ENCODE measurements around the gene LETM1. TPM values are rescaled to one million over a fixed set of nuclear protein-coding genes. Genes with fewer than 3 reads are reported as not detected.

Gene LETM1
- total RNA-seq, 2 donors from 2014 or later, result 32.1 to 34.5 TPM

DNA sequence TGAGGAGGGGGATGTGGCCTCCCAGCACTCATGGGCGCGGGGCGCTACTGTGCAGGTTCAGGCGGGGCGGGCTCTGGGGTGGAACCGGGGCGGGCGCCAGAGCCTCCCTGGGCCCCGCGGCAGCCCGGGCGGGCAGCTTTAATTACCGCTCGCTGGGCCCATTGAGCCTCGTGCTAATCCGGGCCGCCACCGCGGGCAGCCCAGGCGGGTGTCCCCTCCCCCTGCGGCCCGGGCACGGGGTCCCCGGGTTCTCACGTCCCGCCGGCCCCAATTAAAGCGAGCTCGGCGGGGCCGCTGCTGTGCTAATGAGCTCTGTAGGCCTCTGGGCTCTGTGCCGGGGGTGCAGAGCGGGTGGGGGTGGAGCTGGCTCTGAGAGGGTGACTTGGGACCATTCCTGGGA lies 85.7 kb downstream of the LETM1 start:
- peaks cover 0 to 9% of the 10 kb centered on the region in 2 donors for H3K4me1 ChIP-seq
- TF ChIP-seq CTCF (IDR thresholded peaks at IDR 0.05), result no peak
- no peaks in the 10 kb centered on the region for H3K9me3 ChIP-seq
- no peaks in the 10 kb centered on the region for H3K27me3 ChIP-seq
- no peaks in the 10 kb centered on the region for H3K36me3 ChIP-seq
- H3K4me3 ChIP-seq, result no peak overlapping the region
- no peak overlapping the region for H3K27ac ChIP-seq
- no peak for DNase-seq (ENCODE audit: low spot score)

- no peak overlapping the region for H3K27ac ChIP-seq
- H3K36me3 ChIP-seq, result no peaks in the 10 kb centered on the region
- no peak overlapping the region for H3K4me3 ChIP-seq
- H3K27me3 ChIP-seq, result no peaks in the 10 kb centered on the region
- peaks cover 0 to 9% of the 10 kb centered on the region in 2 donors for H3K4me1 ChIP-seq
- no peak for DNase-seq (ENCODE audit: low spot score)
- no peak for TF ChIP-seq CTCF (IDR thresholded peaks at IDR 0.05)
- H3K9me3 ChIP-seq, result no peaks in the 10 kb centered on the region
Observed at GRCh38 chr4:1769692-1770091, 86.3 kb downstream of the LETM1 start.

GRCh38 chr4:1768367-1769034 lies 87.5 kb downstream of the LETM1 start:
- Histone ChIP-seq H3K4me1 (peaks cover 0 to 16% of the 10 kb centered on the region in 2 donors), H3K36me3 (no peaks in the 10 kb centered on the region), H3K9me3 (no peaks in the 10 kb centered on the region), H3K27ac (no peak overlapping the region), H3K4me3 (no peak overlapping the region), H3K27me3 (no peaks in the 10 kb centered on the region)
- DNase-seq (ENCODE audit: low spot score), result no peak
- no peak for TF ChIP-seq CTCF (IDR thresholded peaks at IDR 0.05)

GRCh38 chr4:1767770-1768366 lies 88.1 kb downstream of the LETM1 start:
- Histone ChIP-seq H3K27me3 (no peaks in the 10 kb centered on the region), H3K27ac (no peak overlapping the region)

GRCh38 chr4:1767061-1767769 lies 88.7 kb downstream of the LETM1 start:
- H3K36me3 ChIP-seq, result no peaks in the 10 kb centered on the region
- DNase-seq (ENCODE audit: low spot score), result no peak
- peaks cover 0 to 22% of the 10 kb centered on the region in 2 donors for H3K4me1 ChIP-seq
- H3K9me3 ChIP-seq, result no peaks in the 10 kb centered on the region
- H3K4me3 ChIP-seq, result peak overlapping the region; percentile 44 to 58
- TF ChIP-seq CTCF (IDR thresholded peaks at IDR 0.05), result no peak
- H3K27me3 ChIP-seq, result no peaks in the 10 kb centered on the region
- no peak overlapping the region for H3K27ac ChIP-seq

More at GRCh38 chr4:1767770-1768366, 88.1 kb downstream of the LETM1 start:
- peak in 1 of 2 donors; percentile 32 for TF ChIP-seq CTCF (IDR thresholded peaks at IDR 0.05)
- DNase-seq (ENCODE audit: low spot score), result no peak
- Histone ChIP-seq H3K4me3 (peak overlapping the region; percentile 44 to 58), H3K9me3 (no peaks in the 10 kb centered on the region), H3K4me1 (peaks cover 0 to 22% of the 10 kb centered on the region in 2 donors), H3K36me3 (no peaks in the 10 kb centered on the region)

Measured in right atrium auricular region (tissue), 2 donors.